Upper lobe of left lung (tissue), 4 donors: ENCODE measurements around the gene RASGEF1B.

ENCODE experiments used
- CTCF ChIP-seq, 6 experiments: fragments of 450-650 bp in 4 of 6; fragments of 200-600 bp in 2 of 6; sonication (generic) in 2 of 6; IDR thresholded peaks; one replicate each; pipeline ENCODE4 v1.5.1; 2016 to 2019; ENCODE audit warnings: antibody characterized with exemption in 6 of 6
- POLR2A ChIP-seq, 4 donors: fragments of 450-650 bp; IDR thresholded peaks; one replicate each; pipeline ENCODE4 v1.5.1; 2016 to 2017; ENCODE audit warnings: antibody characterized with exemption in 4 of 4, mild to moderate bottlenecking in 2 of 4

DNA sequence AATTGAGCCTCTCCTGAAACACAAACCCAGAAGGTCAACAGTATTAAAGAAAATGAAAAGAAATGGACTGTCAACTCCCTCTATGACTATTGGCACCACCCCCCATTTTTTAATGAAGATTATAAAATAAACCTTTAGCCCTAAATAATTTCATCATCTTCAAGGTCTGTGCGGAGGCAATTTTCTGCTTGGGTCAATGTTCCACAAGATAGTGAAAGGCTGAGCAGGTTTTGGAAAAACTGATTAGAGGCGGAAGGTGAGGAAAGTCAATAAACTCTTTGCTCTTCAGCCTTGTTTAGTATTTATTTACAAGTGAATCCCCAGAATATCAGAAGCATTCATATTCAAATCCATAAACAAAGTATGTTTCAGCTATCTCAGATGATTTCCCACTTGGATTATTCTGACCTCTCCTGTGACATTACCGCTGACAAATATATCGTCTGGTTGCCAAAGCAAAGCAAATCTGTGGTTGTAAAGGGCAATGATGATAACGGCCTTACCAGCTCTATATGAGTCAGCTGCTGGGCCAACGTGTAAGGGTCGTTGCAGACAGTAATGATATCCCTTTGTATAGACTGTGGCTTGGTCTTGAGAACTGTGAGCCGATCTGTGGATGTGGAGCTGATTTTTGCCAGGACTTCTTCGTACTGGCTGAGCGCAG is 24.0 kb downstream of the RASGEF1B start:
- no peak for TF ChIP-seq POLR2A (IDR thresholded peaks at IDR 0.05)
- TF ChIP-seq CTCF (IDR thresholded peaks at IDR 0.05) = no peak
